LNCaP clone FGC (cell line): ENCODE measurements around the gene ACP4.
A peak's percentile ranks its signal among the peaks of the same experiment; 100 is the strongest.

Experiments used
- DNase-seq: peaks from one replicate; pipeline ENCODE4 v3.0.0-alpha.2; 2011; ENCODE audit warnings: low read depth
- H3K4me3 ChIP-seq: 2 replicates; pipeline ENCODE4 v1.5.1; 2011; ENCODE audit warnings: mild to moderate bottlenecking, low read depth, low read length, control low read depth
- CTCF ChIP-seq: IDR thresholded peaks from 2 replicates; pipeline ENCODE4 v1.5.1; 2012; ENCODE audit warnings: mild to moderate bottlenecking; ENCODE audit not compliant: control insufficient read depth, insufficient read depth; ENCODE audit errors: extremely low read depth

Gene ACP4

GRCh38 chr19:50830266-50831025 lies 40.2 kb downstream of the ACP4 start:
- no peak for DNase-seq

GRCh38 chr19:50831026-50831396 lies 40.8 kb downstream of the ACP4 start:
- no peak for TF ChIP-seq CTCF
- no peak for DNase-seq
- no peak overlapping the region for H3K4me3 ChIP-seq

More at GRCh38 chr19:50830266-50831025, 40.2 kb downstream of the ACP4 start:
- no peak overlapping the region for H3K4me3 ChIP-seq
- no peak for TF ChIP-seq CTCF

GRCh38 chr19:50832666-50833065 lies 42.5 kb downstream of the ACP4 start:
- DNase-seq = no peak
- H3K4me3 ChIP-seq = no peak overlapping the region
- no peak for TF ChIP-seq CTCF

- no peak for DNase-seq
- no peak for TF ChIP-seq CTCF
- no peak within 1 kb of the TSS for H3K4me3 ChIP-seq
These were observed 43.0 kb downstream of the ACP4 start, which contains the start of gene KLK15 for GRCh38 chr19:50833117-50833801. KLK15 (minus strand) TSS chr19:50833574; CDS start chr19:50831492, 2,082 bp downstream.

- no peak for TF ChIP-seq CTCF
- no peak for DNase-seq
- H3K4me3 ChIP-seq = no peak overlapping the region
These were observed 43.6 kb downstream of the ACP4 start for GRCh38 chr19:50833802-50834167.

- no peak for TF ChIP-seq CTCF
- no peak for DNase-seq
- peak overlapping the region; percentile 70 for H3K4me3 ChIP-seq
These were observed 45.0 kb downstream of the ACP4 start for GRCh38 chr19:50835103-50835784.
